T-helper 1 cell (primary cell): ENCODE data around the gene PDZK1IP1.
"Not testable (repeated sequence)": the region's sequence is repeated elsewhere in the genome, so short reads cannot be mapped to it uniquely, and the experiment has no call there.

Experiments
- DNase-seq, 5 donors: peaks; one replicate each; pipeline ENCODE4 v3.0.0-alpha.2; 2012 to 2020

The PDZK1IP1 gene

GRCh38 chr1:47195981-47196380 is 6.1 kb upstream of the PDZK1IP1 start:
- not testable (repeated sequence) for DNase-seq

- DNase-seq = no peak
Observed at GRCh38 chr1:47194311-47194710, 4.5 kb upstream of the PDZK1IP1 start.

GRCh38 chr1:47193496-47193895 is 3.7 kb upstream of the PDZK1IP1 start:
- not testable (repeated sequence) for DNase-seq

GRCh38 chr1:47192458-47193384 is 2.9 kb upstream of the PDZK1IP1 start:
- peak; percentile 21 to 60 (median 46) for DNase-seq

- no peak for DNase-seq
Observed at GRCh38 chr1:47191940-47192457, 2.2 kb upstream of the PDZK1IP1 start.

GRCh38 chr1:47190857-47191256 is 1.0 kb upstream of the PDZK1IP1 start:
- DNase-seq = no peak

- no peak for DNase-seq
Observed at GRCh38 chr1:47190509-47190855, 646 bp upstream of the PDZK1IP1 start.

GRCh38 chr1:47188791-47189785 is 748 bp downstream of the PDZK1IP1 start:
- no peak for DNase-seq

GRCh38 chr1:47187926-47188250 is 1.9 kb downstream of the PDZK1IP1 start:
- DNase-seq = no peak

- no peak for DNase-seq
Observed at GRCh38 chr1:47187231-47187925, 2.5 kb downstream of the PDZK1IP1 start.

- no peak for DNase-seq
Observed at GRCh38 chr1:47186267-47187185, 3.3 kb downstream of the PDZK1IP1 start.

- no peak for DNase-seq
Observed at GRCh38 chr1:47184822-47185677, 4.8 kb downstream of the PDZK1IP1 start.

GRCh38 chr1:47184090-47184821 is 5.6 kb downstream of the PDZK1IP1 start:
- no peak for DNase-seq

GRCh38 chr1:47183308-47184089 is 6.3 kb downstream of the PDZK1IP1 start:
- DNase-seq = no peak

GRCh38 chr1:47182676-47183235 is 7.1 kb downstream of the PDZK1IP1 start:
- no peak for DNase-seq

- DNase-seq = no peak
Observed at GRCh38 chr1:47181955-47182675, 7.7 kb downstream of the PDZK1IP1 start.

GRCh38 chr1:47181095-47181954 is 8.5 kb downstream of the PDZK1IP1 start:
- DNase-seq = no peak
